Breast epithelium (tissue), 4 donors: ENCODE results near the gene BRS3. TPM values are rescaled to one million over a fixed set of nuclear protein-coding genes. Genes with fewer than 3 reads are reported as not detected.

ENCODE experiments used
- DNase-seq, 2 donors: peaks; one replicate each; pipeline ENCODE4 v3.0.0-alpha.2; 2019; ENCODE audit warnings: low spot score in 2 of 2
- H3K27ac ChIP-seq, 2 donors: fragments of 200-600 bp; sonication (generic) in 1 of 2; one replicate each; pipeline ENCODE4 v1.5.1; 2016 to 2019; ENCODE audit warnings: mild to moderate bottlenecking in 1 of 2
- H3K27me3 ChIP-seq, 2 donors: fragments of 200-600 bp; sonication (generic) in 1 of 2; one replicate each; pipeline versions ENCODE4 v1.5.1 to v1.6.0; 2017 to 2019; ENCODE audit warnings: control low read depth in 1 of 2, mild to moderate bottlenecking in 1 of 2
- H3K36me3 ChIP-seq: fragments of 200-600 bp; one replicate; pipeline ENCODE4 v1.5.1; 2019
- H3K4me1 ChIP-seq, 2 donors: fragments of 200-600 bp; sonication (generic); one replicate each; pipeline ENCODE4 v1.5.1; 2016 to 2019; ENCODE audit warnings: control low read depth in 1 of 2
- H3K4me3 ChIP-seq, 3 donors: fragments of 200-600 bp; sonication (generic); 1 replicate in 2 of 3; 2 replicates in 1 of 3; pipeline ENCODE4 v1.5.1; 2016 to 2019; ENCODE audit warnings: mild to moderate bottlenecking in 3 of 3, moderate library complexity in 2 of 3
- H3K9me3 ChIP-seq, 2 donors: fragments of 200-600 bp; sonication (generic) in 1 of 2; one replicate each; pipeline ENCODE4 v1.5.1; 2016 to 2019; ENCODE audit warnings: control low read depth in 1 of 2
- POLR2A ChIP-seq: fragments of 450-650 bp; IDR thresholded peaks from one replicate; pipeline ENCODE4 v1.6.1; 2016; ENCODE audit warnings: antibody characterized with exemption, mild to moderate bottlenecking, moderate library complexity
- POLR2AphosphoS5 ChIP-seq, 3 donors: sonication (generic); formaldehyde crosslinking; IDR thresholded peaks; one replicate each; pipeline ENCODE4 v1.6.1; 2017; ENCODE audit warnings: antibody characterized with exemption in 3 of 3
- intact Hi-C: fragments of 100-400 bp; cut with DNase I; formaldehyde crosslinking; loops from one replicate; pipeline ENCODE4 v1.15.1; 2023; ENCODE audit warnings: low total_unique reads
- total RNA-seq, 3 donors: library from RNA; depleted of rRNA; stranded (reverse); fragments of >200 nt; gene quantifications; one replicate each; pipeline ENCODE4 v1.1.0, GENCODE V29; 2016
- TF ChIP-seq, protein P1 (sequence below), 3 donors: fragments of 450-650 bp; IDR thresholded peaks; one replicate each; pipeline ENCODE4 v1.5.1; 2016 to 2017; ENCODE audit warnings: antibody characterized with exemption in 3 of 3, mild to moderate bottlenecking in 3 of 3, moderate library complexity in 3 of 3

Gene BRS3
- total RNA-seq, 3 donors from 2014 or later, result not detected

DNA sequence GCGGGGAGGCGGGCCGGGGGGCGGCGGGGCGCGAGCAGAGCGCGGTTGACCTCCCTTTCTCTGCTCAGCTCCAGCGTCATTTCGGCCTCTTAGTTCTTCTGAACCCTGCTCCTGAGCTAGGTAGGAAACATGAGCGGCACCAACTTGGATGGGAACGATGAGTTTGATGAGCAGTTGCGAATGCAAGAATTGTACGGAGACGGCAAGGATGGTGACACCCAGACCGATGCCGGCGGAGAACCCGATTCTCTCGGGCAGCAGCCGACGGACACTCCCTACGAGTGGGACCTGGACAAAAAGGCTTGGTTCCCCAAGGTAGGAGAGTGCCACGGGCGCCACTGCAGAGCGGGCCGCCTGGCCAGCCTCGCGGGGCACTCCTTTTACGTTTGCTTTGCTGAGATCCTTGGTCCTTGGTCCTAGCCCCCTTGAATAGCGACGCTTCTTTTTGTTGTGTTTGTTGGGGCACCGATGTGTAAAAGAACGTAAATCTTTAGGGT lies 9.9 kb downstream of the BRS3 start, which contains the start of gene HTATSF1:
HTATSF1 (plus strand) TSS at position 37 of the 497 bp plus-strand sequence; CDS start at position 130, 93 bp downstream.
- no peak for DNase-seq
- H3K4me1 ChIP-seq, result no peaks in the 10 kb centered on the region
- H3K27ac ChIP-seq, result peak within 1 kb of the TSS; percentile 95 to 98
- no peak for TF ChIP-seq POLR2AphosphoS5 (IDR thresholded peaks at IDR 0.05)
- TF ChIP-seq, protein P1, sequence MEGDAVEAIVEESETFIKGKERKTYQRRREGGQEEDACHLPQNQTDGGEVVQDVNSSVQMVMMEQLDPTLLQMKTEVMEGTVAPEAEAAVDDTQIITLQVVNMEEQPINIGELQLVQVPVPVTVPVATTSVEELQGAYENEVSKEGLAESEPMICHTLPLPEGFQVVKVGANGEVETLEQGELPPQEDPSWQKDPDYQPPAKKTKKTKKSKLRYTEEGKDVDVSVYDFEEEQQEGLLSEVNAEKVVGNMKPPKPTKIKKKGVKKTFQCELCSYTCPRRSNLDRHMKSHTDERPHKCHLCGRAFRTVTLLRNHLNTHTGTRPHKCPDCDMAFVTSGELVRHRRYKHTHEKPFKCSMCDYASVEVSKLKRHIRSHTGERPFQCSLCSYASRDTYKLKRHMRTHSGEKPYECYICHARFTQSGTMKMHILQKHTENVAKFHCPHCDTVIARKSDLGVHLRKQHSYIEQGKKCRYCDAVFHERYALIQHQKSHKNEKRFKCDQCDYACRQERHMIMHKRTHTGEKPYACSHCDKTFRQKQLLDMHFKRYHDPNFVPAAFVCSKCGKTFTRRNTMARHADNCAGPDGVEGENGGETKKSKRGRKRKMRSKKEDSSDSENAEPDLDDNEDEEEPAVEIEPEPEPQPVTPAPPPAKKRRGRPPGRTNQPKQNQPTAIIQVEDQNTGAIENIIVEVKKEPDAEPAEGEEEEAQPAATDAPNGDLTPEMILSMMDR (IDR thresholded peaks at IDR 0.05), result no peak
- no peak for TF ChIP-seq POLR2A
- peak within 1 kb of the TSS; percentile 57 to 73 (median 60) for H3K4me3 ChIP-seq
- intact Hi-C loops, result no loop called here
- no peaks in the 10 kb centered on the region for H3K36me3 ChIP-seq
- H3K9me3 ChIP-seq, result no peaks in the 10 kb centered on the region
- peaks cover 0 to 17% of the 10 kb centered on the region in 2 donors for H3K27me3 ChIP-seq

DNA sequence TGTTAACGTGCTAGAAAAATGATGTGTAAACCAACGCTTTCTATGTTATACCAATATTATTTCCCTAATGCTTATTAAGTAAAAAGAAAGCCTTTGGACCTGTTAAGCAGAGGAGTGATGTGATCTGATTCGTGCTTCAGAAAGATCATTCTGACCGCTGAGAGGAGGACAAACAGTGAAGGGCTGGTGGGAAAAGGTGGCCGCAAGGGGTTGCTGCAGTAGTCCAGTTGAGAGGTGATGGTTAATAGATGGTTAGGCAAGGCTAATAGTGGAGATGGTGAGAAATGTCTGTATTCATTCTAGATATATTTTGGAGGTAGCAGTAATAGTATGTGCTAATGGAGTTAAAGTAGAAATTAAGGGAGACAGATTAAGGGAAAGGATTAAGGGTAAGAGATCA lies 31.3 kb downstream of the BRS3 start:
- no peak for TF ChIP-seq POLR2AphosphoS5 (IDR thresholded peaks at IDR 0.05)
- no peak for TF ChIP-seq POLR2A
- TF ChIP-seq, protein P1 (IDR thresholded peaks at IDR 0.05), result no peak
- Histone ChIP-seq H3K4me1 (no peaks in the 10 kb centered on the region), H3K27me3 (peaks cover 0 to 23% of the 10 kb centered on the region in 2 donors), H3K27ac (no peak overlapping the region), H3K36me3 (no peaks in the 10 kb centered on the region), H3K4me3 (no peak overlapping the region), H3K9me3 (no peaks in the 10 kb centered on the region)
- DNase-seq, result no peak
- intact Hi-C loops, result no loop called here

DNA sequence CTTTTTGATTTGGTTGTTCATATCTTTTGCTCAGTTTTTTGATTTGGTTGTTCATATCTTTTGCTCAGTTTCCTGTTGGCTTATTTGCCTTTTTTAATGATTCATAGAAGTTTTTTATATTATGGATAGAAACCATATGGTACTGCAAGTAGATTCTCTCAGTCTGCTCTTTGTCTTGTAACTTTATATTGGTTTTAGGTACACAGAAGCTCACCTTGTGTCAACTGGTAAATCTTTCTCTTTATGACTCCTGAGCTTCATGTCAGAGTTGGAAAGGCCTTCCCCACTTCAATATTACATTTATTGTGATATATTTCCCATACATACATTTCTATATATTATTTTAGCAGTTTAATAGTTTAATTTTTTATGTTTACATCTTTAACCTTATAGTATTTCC lies 36.0 kb downstream of the BRS3 start:
- TF ChIP-seq, protein P1 (IDR thresholded peaks at IDR 0.05), result no peak
- TF ChIP-seq POLR2AphosphoS5 (IDR thresholded peaks at IDR 0.05), result no peak
- TF ChIP-seq POLR2A, result no peak
- H3K4me1 ChIP-seq, result no peaks in the 10 kb centered on the region
- H3K36me3 ChIP-seq, result no peaks in the 10 kb centered on the region
- no peak for DNase-seq
- no peaks in the 10 kb centered on the region for H3K9me3 ChIP-seq
- no peak overlapping the region for H3K27ac ChIP-seq
- H3K27me3 ChIP-seq, result peaks cover 0 to 8% of the 10 kb centered on the region in 2 donors
- H3K4me3 ChIP-seq, result no peak overlapping the region
- intact Hi-C loops, result no loop called here

DNA sequence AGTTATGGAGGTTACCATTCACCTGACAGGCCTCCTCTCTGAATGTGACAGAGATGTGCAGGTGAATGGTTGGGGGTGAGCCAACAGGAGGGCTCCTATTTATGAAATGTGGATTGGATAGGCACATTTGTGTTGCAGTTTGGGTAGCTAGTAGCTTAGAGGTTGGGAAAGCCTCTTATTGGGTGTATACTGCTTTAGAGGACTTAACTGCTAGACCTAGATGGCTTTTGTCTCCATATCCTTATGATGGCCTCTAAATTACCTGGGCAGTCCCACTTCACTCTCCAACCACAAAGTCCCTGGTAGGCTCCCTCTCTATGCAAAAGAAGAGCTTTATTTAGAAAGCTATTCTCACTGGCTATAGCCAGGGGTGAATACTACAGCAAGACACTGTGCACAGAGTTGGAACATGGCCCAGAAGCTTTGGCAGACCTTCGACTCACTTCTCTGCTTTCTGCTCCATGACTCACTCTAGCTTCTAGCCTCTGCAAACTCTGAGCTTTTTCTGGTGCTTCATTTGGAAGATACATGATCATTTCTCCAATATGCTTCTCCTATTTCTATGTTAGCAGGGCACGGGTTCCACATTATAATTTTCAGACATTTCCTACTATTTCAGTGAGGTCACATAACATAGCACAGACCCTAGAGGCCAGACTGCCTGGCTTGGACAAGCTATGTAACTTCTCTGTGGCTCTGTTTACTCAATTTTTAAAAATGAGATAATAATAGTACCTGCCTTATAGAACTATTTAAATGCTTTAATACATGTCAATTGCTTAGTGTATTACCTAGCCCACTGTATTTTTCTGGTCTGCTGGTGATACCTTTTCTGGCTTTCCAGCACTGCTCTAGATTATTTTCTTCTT lies 38.2 kb downstream of the BRS3 start:
- intact Hi-C loops, result no loop called here
- no peak for TF ChIP-seq POLR2AphosphoS5 (IDR thresholded peaks at IDR 0.05)
- TF ChIP-seq, protein P1 (IDR thresholded peaks at IDR 0.05), result no peak
- TF ChIP-seq POLR2A, result no peak
- Histone ChIP-seq H3K27me3 (peaks cover 0 to 10% of the 10 kb centered on the region in 2 donors), H3K9me3 (no peaks in the 10 kb centered on the region), H3K27ac (peak overlapping the region; percentile 61 to 65), H3K4me3 (no peak overlapping the region), H3K36me3 (no peaks in the 10 kb centered on the region), H3K4me1 (no peaks in the 10 kb centered on the region)
- peak; percentile 61 to 64 for DNase-seq
